SKM-1 (cell line): ENCODE measurements around the gene GOPC.
"Not testable (repeated sequence)": the region's sequence is repeated elsewhere in the genome, so short reads cannot be mapped to it uniquely, and the experiment has no call there.

Experiments used
- DNase-seq: peaks from one replicate; lab custom pipeline; 2025; ENCODE audit not compliant: unreplicated experiment; lab: John Stamatoyannopoulos, UW

GOPC gene

GRCh38 chr6:117518870-117519269 lies 83.4 kb downstream of the GOPC start:
- no peak for DNase-seq

- not testable (repeated sequence) for DNase-seq
These were observed 84.3 kb downstream of the GOPC start for GRCh38 chr6:117517995-117518394.

- DNase-seq, result no peak
These were observed 87.0 kb downstream of the GOPC start for GRCh38 chr6:117515326-117515725.

DNA sequence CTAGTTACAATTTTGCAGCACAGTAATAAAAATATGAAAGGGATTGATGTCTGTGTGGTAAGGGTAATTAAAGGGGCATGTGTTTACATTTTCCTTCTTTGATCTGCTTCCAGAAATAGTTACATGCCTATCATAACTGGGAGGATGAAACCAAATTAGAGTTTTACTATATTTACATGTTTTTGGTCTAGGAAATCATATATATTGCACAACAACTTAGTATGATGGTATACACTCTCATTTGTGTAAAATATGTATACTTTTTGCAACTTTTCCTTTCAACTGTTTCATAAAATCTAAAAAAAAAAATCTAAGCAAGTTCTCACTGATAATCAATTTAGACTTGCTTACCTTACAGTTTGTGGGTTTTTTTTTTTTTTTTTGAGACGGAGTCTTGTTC lies 87.7 kb downstream of the GOPC start:
- no peak for DNase-seq

- no peak for DNase-seq
These were observed 88.4 kb downstream of the GOPC start for GRCh38 chr6:117513778-117514365.

- DNase-seq, result no peak
These were observed 89.2 kb downstream of the GOPC start for GRCh38 chr6:117512987-117513573.

GRCh38 chr6:117512056-117512828 lies 90.1 kb downstream of the GOPC start:
- no peak for DNase-seq
